HG02763 (cell line): Measurements from ENCODE around the gene PANK1.
"Not testable (repeated sequence)": the region's sequence is repeated elsewhere in the genome, so short reads cannot be mapped to it uniquely, and the experiment has no call there.

Source experiments
- ATAC-seq: cut with Tn5 transposase; IDR thresholded peaks from one replicate; pipeline ENCODE4 v1.9.1; 2021; ENCODE audit warnings: mild to moderate bottlenecking, moderate library complexity; ENCODE audit not compliant: unreplicated experiment

The PANK1 gene

GRCh38 chr10:89622151-89622550, 22.9 kb downstream of the PANK1 start:
- no peak for ATAC-seq

- ATAC-seq: no peak
Measured at GRCh38 chr10:89621438-89621837, 23.6 kb downstream of the PANK1 start.

GRCh38 chr10:89620296-89620695, 24.7 kb downstream of the PANK1 start:
- not testable (repeated sequence) for ATAC-seq

GRCh38 chr10:89615824-89616223, 29.2 kb downstream of the PANK1 start:
- no peak for ATAC-seq

- no peak for ATAC-seq
Measured at GRCh38 chr10:89615112-89615511, 29.9 kb downstream of the PANK1 start.

GRCh38 chr10:89613582-89613981, 31.5 kb downstream of the PANK1 start:
- no peak for ATAC-seq

- ATAC-seq: no peak
Measured at GRCh38 chr10:89611282-89611681, 33.8 kb downstream of the PANK1 start.

GRCh38 chr10:89609833-89610346, 35.2 kb downstream of the PANK1 start:
- ATAC-seq: peak; percentile 92

- no peak for ATAC-seq
Measured at GRCh38 chr10:89604200-89604599, 40.8 kb downstream of the PANK1 start.

GRCh38 chr10:89602919-89603318, 42.1 kb downstream of the PANK1 start:
- ATAC-seq: no peak

- no peak for ATAC-seq
Measured at GRCh38 chr10:89601728-89602361, 43.2 kb downstream of the PANK1 start.

GRCh38 chr10:89600041-89600440, 45.0 kb downstream of the PANK1 start:
- ATAC-seq: no peak

GRCh38 chr10:89593043-89593442, 52.0 kb downstream of the PANK1 start:
- no peak for ATAC-seq

GRCh38 chr10:89592539-89592938, 52.5 kb downstream of the PANK1 start:
- no peak for ATAC-seq

- no peak for ATAC-seq
Measured at GRCh38 chr10:89591796-89592271, 53.2 kb downstream of the PANK1 start.

GRCh38 chr10:89591111-89591795, 53.8 kb downstream of the PANK1 start:
- no peak for ATAC-seq

GRCh38 chr10:89590326-89590725, 54.7 kb downstream of the PANK1 start:
- ATAC-seq: no peak

- ATAC-seq: no peak
Measured at GRCh38 chr10:89589101-89589720, 55.8 kb downstream of the PANK1 start.

GRCh38 chr10:89588671-89589070, 56.4 kb downstream of the PANK1 start:
- ATAC-seq: no peak

GRCh38 chr10:89582022-89582421, 63.0 kb downstream of the PANK1 start:
- no peak for ATAC-seq

- ATAC-seq: no peak
Measured at GRCh38 chr10:89580243-89580642, 64.8 kb downstream of the PANK1 start.

GRCh38 chr10:89576696-89577095, 68.3 kb downstream of the PANK1 start:
- no peak for ATAC-seq
